Measurements from ENCODE around the gene SLC1A4. TPM values are rescaled to one million over a fixed set of nuclear protein-coding genes. Genes with fewer than 3 reads are reported as not detected.
"Not testable (repeated sequence)": the region's sequence is repeated elsewhere in the genome, so short reads cannot be mapped to it uniquely, and the experiment has no call there.

SLC1A4 gene
- polyA plus RNA-seq, 10 donors = 11.6 to 21.9 (median 12.7) TPM

DNA sequence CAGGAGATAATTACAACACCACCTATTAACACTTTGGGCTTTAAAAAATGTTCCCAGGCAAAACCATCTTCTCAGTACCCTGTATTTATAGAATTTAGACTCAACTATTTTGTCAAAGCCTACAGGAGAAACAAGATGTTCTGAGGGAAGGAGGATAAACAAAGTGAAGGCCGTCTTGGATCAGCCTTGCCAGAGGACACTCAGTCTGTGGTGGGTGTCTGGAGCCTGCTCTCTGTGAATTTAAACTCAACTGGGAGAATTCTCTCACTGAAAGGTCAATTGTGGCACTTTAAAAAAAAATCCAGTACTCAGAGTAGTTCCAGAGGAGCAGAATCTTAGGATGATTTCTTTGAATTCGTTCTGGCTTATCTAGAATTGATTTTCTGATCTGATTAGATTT lies 28.4 kb upstream of the SLC1A4 start:
- DNase-seq = no peak

DNA sequence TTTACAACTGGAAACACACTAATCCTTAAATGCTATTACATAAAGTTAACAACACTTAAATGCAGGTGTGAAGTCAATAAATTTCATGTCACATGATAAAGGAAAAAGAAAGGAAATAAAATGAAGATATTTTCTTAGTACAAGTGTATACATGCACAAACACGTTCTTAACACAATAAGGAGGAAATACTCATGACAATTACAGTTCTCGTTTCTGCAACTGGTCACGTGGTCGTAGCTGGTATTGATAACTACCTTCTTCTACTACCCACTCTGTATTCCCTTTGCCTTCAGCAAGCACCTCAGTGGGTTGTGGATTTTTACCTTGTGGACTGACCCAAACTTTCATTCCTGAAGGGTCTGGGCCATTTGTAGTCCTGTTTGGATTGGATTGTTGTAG lies 26.1 kb upstream of the SLC1A4 start:
- not testable (repeated sequence) for DNase-seq

DNA sequence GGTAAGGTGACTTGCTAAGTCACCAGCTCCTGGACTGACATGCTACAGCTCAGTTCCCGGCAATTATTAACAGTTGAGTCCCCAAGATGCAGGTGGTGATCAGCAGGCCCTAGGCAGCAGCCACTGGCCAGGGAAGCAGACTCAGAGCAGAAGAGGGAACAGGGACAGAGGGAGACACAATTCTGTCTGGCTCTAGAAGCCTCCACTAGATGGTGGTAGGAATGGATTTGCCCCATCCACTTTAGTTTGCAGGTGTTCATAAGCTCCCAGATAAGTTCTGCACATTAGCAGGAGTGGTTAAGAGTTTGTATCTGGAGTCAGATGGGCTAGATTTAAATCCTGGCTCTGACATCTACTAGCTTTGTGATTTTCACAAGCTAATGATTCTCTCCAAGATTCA lies 25.5 kb upstream of the SLC1A4 start:
- no peak for DNase-seq

GRCh38 chr2:64966017-64966416 lies 23.2 kb upstream of the SLC1A4 start:
- DNase-seq = no peak

DNA sequence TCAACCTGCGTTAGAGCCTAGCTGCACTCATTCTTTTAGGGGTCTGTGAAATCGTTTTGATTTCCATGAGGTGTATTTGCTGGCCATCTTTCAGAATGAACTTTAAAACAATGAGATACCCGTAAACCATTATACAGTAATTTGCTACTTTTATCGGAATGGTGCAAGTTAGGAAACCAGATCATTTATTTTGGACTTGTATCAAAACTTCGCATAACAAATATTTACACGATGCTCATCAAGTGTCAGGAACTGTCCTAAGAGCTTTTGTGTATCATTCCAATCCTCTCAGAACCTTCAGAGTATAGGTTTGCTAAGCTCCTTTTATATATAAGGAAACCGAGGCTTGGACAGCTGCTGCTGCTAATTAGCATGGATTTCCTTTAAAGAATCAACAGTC lies 22.4 kb upstream of the SLC1A4 start:
- no peak for DNase-seq

DNA sequence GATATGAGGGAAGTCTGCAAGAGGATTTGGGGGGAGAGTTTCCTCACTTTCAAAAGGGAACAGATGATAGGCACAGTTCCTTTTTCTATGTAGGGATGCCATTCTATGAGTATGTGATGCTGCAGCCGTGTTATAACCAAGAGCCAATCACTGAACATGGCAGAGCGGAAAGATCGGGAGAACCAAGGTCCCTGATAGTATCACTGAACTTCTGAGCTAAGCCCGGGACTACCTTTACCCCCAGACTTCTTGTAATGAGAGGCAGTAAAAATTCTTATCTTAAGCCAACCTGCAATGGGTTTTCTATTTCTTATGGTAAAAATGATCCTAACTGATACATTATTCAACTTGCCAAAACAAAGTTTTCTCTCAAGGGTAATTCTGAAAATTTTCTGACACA lies 21.6 kb upstream of the SLC1A4 start:
- DNase-seq = no peak

DNA sequence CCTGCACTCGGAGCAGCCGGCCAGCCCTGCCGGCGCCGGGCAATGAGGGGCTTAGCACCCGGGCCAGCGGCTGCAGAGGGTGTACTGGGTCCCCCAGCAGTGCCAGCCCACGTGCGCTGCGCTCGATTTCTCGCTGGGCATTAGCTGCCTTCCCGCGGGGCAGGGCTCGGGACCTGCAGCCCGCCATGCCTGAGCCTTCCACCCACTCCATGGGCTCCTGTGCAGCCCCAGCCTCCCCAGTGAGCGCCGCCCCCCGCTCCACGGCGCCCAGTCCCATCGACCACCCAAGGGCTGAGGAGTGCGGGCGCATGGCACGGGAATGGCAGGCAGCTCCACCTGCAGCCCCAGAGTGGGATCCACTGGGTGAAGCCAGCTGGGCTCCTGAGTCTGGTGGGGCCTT lies 20.1 kb upstream of the SLC1A4 start:
- not testable (repeated sequence) for DNase-seq

GRCh38 chr2:64970495-64970894 lies 18.7 kb upstream of the SLC1A4 start:
- DNase-seq = no peak

DNA sequence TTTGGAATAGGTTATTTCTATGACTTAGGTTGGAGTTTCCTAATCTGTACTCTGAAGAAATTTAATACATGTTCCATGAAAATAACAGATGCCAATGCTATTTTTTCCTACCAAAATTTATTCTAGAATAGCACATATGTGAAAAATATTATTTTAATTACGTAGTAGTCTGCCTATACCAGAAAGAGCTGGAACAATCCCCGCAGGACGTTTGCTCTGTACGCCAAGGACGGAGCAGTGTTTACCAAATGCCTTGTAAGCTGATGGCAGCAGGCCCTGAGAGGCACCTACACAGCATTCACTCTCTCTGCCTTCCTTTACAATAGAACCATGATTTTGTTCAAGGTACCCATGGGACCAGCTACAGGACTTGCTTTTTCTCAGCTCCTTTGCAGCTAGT lies 16.8 kb upstream of the SLC1A4 start:
- DNase-seq = peak in 2 of 3 donors; percentile 34 to 67

GRCh38 chr2:64972876-64973275 lies 16.3 kb upstream of the SLC1A4 start:
- no peak for DNase-seq

DNA sequence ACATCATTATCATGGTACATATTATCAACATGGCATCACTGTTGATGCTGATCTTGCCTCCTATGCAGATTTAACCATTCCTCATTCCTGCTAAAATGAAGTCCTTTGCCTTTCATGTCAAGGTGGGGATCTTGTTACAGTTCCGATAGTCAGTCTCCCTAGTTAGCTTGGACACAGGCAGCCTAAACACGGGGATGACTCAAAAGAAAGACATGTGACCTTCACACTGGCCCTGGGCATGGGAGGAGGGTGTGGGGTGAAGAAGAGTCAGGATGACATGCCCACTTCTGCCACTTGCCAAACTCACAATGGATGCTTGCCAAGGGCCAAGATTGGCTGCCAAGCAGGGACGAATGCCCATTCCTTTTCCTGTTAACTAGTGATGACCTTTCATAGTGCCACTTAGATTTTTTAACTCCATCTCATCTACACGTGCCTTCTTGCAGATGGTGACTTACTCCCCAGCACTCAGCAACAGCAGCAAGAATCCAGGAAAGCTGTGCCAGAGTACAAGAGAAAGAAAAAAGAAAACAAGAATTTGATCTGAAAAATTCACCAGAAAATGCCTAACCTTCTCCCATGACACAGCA lies 13.9 kb upstream of the SLC1A4 start:
- peak in 2 of 3 donors; percentile 38 to 40 for DNase-seq

- no peak for DNase-seq
Measured at GRCh38 chr2:64976276-64976675, 12.9 kb upstream of the SLC1A4 start.

DNA sequence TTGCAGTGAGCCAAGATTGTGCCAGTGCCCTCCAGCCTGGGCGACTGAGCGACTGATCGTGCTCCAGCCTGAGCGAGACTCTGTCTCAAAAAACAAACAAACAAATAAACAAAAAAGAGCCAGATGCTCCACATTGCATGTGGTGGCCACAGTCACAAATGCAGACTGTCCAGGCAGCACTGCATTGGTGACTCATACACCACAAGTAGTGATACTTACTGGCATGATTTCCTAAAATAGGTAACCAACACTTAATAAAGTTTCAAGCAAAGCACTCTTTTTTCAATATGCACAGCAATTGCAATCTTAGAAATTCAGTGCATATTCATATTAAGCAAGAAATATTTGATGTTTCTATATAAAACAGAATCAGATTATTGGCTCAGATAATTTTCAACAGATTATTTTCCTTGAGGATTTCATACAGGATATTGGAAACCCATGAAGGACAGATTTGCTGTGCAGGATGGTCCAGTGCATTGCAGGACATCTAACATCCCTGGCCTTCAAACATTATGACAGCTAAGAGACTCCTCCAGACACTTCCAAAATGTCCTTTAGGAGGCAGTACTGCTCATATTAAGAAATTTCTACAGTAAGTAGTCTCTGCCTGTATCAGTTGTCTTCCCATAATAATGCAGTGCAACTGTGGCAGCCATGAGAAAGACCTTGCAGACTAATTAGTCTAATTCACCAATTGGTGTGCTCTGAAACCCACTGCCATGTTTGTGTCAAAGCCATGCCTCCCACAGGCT lies 10.5 kb upstream of the SLC1A4 start:
- DNase-seq = no peak

DNA sequence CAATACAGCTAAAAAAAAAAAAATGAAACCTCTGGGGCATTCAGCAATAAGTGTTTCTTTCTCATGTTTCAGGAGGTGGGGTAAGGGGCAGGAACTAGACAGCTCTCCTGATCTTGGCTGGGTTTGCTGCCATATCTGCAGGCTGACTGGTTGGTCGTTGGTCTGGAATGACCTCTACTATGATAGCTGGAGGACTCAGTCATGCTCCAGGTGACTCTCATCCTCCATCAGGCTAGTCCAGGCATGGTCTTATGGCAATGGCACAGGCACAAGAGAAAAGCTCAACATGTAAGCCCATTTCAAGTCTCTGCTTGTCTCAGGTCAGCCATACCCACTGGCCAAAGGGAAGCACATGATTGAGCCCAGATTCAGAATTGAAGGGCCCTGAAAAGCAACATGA lies 9.5 kb upstream of the SLC1A4 start:
- DNase-seq = no peak

DNA sequence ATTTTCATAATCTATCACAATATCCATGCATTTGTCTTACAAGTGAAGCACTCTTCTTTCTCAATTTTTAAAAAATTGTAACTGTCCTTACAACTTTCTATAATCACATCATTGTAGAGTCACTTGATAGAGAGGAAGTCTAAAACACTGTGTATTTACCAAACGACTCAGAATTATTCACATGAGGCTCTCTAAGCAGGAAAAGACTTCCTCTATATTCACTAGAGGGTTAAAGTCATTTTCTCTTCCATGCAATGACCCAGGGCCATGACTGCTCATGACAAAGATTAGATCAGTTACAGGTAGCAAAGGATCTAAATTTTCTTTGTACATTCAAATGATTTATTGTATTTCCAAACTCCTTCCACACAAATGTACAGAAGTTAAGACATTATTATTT lies 9.0 kb upstream of the SLC1A4 start:
- DNase-seq = no peak

GRCh38 chr2:64982311-64982857 lies 6.8 kb upstream of the SLC1A4 start:
- no peak for DNase-seq

- no peak for DNase-seq
Measured at GRCh38 chr2:64982932-64983331, 6.3 kb upstream of the SLC1A4 start.

DNA sequence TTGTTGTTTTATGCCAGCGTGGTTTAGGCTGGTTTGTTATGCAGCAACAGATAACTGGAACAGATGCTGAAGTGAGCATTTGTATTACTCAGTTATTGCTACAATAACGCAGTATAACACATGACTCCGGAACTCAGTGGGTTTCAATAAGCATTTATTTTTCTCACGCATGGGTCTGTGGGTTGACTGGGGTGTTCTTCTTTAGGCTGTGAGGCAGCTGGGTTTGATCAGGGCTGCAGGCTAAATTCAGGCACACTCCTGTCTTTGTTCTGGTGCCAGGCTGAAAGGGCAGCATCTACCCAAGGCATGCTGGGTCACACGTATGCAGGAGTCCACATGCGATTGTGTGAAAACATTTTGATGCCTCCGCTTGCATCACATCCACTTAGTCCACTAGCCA lies 3.8 kb upstream of the SLC1A4 start:
- DNase-seq = no peak

DNA sequence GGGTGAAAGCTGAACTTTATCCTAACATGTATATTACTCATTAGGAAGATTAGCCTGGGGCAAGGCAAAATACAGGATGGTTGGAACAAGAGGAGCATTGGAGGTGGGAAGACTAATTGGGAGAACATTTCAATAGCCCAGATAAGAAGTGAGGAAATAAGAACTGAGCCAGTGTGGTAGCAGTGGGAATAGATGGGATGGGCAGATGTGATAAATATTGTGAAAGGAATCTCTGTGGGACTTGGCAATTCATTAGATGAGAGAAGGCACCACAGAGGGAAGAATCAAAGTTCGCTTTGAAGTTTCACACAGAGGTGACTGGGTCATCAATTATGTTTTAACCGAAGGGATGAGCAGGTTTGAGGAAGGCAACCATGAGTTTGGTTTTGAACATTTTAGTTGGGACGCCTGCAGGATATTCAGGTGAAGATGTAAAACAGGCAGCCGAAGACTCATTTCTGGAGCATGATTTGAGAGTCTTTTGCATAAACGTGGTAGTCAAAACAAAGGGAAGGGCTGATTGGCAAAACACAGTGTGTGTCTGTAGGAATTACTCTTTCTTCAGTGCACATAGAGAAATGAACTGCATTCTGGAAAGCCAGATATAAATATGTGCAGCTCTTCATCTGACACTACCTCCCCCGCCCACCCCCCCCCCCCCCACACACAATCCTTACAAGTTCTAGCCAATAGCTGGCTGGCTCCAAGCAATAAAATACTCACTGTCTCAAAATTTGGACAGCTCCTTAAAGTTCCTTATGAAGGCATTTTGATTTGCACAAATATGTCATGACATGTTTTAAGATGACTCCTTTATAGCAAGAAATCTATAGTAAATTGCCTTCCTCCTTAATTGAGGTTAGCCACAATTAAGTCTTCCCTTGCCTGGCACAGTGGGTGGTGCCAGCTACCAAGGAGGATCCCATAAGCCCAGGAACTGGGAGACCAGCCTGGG lies 1.9 kb upstream of the SLC1A4 start:
- peak in 1 of 3 donors; percentile 58 for DNase-seq

DNA sequence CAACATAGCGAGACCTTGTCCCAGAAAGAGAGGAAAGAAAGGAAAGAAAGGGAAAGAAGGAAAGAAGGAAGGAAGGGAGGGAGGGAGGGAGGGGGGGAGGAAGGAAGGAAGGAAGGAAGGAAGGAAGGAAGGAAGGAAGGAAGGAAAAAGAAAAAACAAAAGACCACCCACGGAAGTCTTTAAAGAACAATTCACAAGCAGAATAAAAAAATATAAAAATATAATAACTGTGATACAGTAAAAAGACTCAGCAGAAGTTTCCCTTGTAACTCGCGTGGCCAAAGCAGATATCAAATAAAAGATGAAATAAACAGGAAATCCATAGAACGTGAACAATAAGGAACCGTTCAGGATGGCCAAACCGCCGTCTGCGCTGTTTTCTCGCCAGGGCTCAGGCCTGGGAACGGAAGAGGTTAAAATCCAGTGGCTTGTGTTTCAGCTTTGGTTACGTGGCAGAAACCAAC lies 1.2 kb upstream of the SLC1A4 start:
- DNase-seq = no peak

DNA sequence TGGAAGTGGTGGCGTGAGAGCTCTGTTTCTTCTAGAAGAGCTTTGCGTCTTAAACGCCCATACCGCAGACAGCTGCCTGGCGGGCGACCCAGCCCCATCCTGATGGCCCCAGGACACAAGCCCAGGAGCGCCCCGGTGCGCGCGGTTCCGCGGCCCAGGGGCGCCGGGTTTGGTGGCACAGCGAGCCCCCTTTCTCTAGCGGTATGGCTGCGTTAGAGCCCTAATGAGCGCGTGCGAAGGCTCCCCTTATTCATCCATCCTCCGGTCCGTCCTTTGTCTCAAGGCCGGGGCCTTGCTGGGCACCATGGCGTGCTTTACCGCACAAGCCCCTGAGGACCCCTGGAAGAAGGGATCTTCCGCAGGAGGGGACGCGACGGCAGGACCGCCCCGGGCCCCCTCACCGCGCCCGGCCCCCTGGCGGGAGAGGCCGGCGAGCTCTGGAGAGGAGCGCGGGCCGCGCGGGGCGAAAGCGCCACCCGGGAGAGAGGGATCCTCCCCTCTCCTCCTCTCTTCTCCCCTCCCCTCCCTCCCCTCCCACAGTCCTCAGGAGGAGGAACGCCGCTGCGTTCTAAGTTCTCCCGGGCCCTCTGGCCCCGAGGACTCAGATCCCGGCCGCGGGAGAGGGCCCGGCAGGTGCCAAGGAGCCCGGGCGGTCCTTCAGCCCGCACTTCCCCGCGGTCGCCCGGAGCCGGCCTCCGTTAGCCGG lies 626 bp upstream of the SLC1A4 start:
- DNase-seq = peak; percentile 85 to 94 (median 86)
